Putamen (tissue), 1 donor: ENCODE results near the gene FKTN.

Source experiments
- DNase-seq: peaks from one replicate; pipeline ENCODE4 v3.0.0-alpha.2; 2016; ENCODE audit warnings: low spot score

FKTN gene

DNA sequence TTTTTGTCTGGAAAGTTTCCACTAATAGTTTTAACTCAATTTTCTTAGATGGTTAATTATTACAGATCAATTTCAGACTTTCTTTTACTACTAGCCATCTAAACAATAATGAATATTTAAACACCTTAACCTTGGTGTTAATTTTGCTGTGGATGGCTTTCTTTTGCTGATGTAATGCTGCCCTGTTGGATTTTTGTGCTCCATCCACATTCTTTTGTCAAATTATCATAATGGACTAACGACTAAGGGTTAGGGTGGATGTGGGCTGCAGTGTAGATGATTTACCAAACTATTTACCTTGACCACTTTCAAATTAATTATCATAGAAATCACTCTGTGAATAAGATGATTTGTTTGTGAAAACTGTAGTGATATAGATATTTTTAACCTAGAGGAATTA is 120.8 kb downstream of the FKTN start:
- DNase-seq: no peak

GRCh38 chr9:105679257-105680022 is 121.5 kb downstream of the FKTN start:
- DNase-seq: no peak

GRCh38 chr9:105681313-105681712 is 123.4 kb downstream of the FKTN start:
- DNase-seq: no peak

GRCh38 chr9:105681724-105682123 is 123.8 kb downstream of the FKTN start:
- DNase-seq: no peak

- no peak for DNase-seq
These were observed 125.9 kb downstream of the FKTN start for GRCh38 chr9:105683688-105684275.

DNA sequence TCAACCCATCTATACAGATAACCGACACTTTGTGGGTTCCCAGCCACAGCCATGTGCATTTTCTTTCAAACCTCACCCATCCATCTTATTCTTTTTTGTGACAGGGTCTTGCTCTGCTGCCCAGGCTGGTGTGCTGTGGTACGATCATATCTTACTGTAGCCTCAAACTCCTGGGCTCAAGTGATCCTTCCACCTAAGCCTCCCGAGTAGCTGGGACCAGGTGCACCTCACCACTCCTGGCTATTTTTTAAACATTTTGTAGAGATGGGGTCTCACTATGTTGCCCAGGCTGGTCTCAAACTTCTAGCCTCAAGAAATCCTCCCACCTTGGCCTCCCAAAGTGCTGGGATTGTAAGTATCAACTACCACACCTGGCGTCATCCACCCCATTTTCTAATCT is 129.0 kb downstream of the FKTN start:
- no peak for DNase-seq
